Measurements from ENCODE around the gene ECT2.
"Not testable (repeated sequence)": the region's sequence is repeated elsewhere in the genome, so short reads cannot be mapped to it uniquely, and the experiment has no call there.

The ECT2 gene, protein sequence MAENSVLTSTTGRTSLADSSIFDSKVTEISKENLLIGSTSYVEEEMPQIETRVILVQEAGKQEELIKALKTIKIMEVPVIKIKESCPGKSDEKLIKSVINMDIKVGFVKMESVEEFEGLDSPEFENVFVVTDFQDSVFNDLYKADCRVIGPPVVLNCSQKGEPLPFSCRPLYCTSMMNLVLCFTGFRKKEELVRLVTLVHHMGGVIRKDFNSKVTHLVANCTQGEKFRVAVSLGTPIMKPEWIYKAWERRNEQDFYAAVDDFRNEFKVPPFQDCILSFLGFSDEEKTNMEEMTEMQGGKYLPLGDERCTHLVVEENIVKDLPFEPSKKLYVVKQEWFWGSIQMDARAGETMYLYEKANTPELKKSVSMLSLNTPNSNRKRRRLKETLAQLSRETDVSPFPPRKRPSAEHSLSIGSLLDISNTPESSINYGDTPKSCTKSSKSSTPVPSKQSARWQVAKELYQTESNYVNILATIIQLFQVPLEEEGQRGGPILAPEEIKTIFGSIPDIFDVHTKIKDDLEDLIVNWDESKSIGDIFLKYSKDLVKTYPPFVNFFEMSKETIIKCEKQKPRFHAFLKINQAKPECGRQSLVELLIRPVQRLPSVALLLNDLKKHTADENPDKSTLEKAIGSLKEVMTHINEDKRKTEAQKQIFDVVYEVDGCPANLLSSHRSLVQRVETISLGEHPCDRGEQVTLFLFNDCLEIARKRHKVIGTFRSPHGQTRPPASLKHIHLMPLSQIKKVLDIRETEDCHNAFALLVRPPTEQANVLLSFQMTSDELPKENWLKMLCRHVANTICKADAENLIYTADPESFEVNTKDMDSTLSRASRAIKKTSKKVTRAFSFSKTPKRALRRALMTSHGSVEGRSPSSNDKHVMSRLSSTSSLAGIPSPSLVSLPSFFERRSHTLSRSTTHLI

GRCh38 chr3:172750368-172751174 lies at the start of gene ECT2:
Gene ECT2 (plus strand): TSS chr3:172750726. CDS start chr3:172754531, 3,805 bp downstream.
- peak; percentile 100 for DNase-seq (ENCODE audit: low spot score)

DNA sequence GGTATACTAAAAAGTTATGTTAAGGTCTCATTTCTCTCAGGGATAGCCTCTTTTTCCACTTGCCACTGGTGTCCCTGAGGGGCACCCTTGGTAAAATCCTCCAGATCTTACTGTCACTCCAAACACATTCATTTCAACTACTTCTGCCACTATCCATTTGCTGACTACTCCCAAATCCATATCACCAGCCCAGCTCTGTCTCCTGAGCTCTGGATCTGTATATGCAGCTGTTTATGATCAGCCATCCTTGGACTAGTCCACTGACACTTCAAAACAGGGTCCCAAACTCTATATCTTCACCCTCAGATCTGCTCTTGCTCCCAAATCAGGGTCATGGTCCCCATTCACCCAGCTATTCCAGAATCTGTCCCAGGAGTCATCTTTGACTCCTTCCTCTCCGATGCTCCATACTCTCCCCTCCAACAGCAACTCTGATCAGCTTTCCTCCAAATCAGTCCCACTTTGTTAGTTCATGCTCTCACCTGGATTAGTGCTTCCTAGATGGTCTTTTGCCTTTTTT lies 49.5 kb upstream of the ECT2 start:
- DNase-seq (ENCODE audit: low spot score), result no peak

GRCh38 chr3:172701751-172702150 lies 48.8 kb upstream of the ECT2 start:
- no peak for DNase-seq (ENCODE audit: low spot score)

- DNase-seq (ENCODE audit: low spot score), result no peak
These were observed 48.3 kb upstream of the ECT2 start for GRCh38 chr3:172702256-172702655.

GRCh38 chr3:172702731-172703130 lies 47.8 kb upstream of the ECT2 start:
- DNase-seq (ENCODE audit: low spot score), result not testable (repeated sequence)

GRCh38 chr3:172704001-172704400 lies 46.5 kb upstream of the ECT2 start:
- no peak for DNase-seq (ENCODE audit: low spot score)

GRCh38 chr3:172705170-172705569 lies 45.4 kb upstream of the ECT2 start:
- DNase-seq (ENCODE audit: low spot score), result no peak

DNA sequence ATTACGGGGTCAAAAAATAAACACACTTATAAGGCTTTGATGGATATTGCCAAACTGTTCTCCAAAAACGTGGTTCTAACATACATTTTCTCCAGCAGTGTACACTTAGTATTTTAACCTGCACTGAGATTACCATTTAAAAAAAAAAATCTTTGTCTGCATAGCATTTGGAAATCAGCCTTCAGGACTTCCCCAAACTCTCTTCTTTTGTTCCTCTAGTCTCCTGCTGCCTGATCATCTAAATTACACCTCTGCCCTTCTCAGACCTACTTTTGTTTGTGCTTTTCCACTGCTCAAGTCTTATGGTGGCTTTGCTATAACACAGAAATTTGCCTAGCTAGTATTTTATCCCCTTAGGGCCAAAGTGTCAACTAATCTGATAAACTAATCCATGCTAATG lies 43.5 kb upstream of the ECT2 start:
- DNase-seq (ENCODE audit: low spot score), result no peak

DNA sequence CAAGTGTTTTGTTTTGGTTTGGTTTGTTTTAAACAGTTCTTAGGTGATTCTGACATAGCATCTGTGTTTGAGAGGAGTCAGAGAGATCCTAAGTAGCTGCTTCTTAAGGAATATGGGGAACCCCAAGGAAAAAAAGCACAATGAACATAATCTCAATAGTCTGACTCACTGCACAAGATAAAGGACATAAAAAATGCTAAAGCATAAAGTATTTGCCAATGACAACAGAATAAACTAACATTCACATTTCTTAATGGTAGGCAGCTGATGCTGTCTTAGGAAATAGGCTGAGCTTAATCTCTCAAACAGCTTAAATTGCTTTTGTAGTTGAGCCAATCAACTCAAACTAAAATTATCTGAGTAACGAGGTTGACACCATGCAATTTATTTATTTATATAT lies 42.6 kb upstream of the ECT2 start:
- DNase-seq (ENCODE audit: low spot score), result no peak

- DNase-seq (ENCODE audit: low spot score), result no peak
These were observed 41.4 kb upstream of the ECT2 start for GRCh38 chr3:172708921-172709773.

- DNase-seq (ENCODE audit: low spot score), result peak; percentile 52
These were observed 40.5 kb upstream of the ECT2 start for GRCh38 chr3:172709774-172710663.

DNA sequence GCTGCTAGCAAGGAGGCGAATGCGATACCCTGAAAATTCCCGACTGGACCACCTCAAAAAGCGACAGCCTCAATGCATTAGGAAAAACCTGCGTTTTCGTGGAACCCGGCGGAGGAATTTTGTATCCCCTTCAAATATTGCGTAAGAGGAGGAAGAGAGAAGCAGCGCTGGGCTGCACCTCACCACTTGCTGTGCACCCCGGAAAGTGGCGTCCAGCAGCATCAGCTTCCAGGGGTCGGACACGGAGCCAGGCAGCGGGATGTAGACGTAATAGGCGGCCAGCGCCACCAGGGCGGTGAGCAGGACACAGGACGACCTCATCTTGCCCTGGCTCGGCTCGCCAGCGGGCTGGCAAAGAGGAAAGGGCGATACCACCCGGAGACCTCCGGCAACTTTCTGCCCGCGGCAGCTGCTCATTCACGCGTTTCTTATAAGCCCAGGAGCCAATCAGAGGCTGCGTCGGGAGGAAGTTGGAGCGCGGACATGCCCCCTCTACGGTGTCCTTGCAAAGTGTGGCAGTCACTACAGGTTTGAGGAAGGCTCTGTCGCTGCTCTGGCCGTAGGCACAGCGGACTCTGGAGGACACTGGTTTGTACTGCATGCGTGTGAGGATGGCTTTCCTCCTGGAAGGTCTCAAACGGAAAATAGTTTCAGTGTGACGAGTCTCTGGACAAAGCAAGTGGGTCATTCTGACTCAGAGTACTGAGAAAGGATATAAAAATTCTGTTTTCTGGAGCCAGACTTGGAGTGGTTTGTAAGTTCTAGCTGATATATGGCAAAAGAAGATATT lies 39.7 kb upstream of the ECT2 start, which contains the start of gene NCEH1:
Gene NCEH1 (minus strand): TSS at position 404 of the 790 bp plus-strand sequence. CDS start 83 bp downstream, at position 321.
- DNase-seq (ENCODE audit: low spot score), result peak; percentile 99

DNA sequence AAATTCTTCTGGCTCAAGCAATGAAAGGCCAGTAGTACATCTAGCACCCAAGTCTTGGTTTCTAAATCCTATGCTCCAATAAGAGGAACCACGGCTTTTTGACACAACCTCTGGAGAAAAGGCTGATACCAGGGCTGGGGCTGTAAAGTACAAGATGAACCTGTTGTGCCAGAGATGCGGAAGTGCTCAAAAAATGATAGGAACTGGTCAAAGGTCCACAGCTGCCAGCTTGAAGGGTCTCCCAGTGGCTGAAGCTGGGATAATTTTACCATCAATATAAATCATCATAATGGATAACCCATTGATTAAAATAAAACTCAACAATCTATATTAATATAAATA lies 39.1 kb upstream of the ECT2 start:
- peak; percentile 64 for DNase-seq (ENCODE audit: low spot score)

GRCh38 chr3:172713316-172713715 lies 37.2 kb upstream of the ECT2 start:
- DNase-seq (ENCODE audit: low spot score), result no peak

DNA sequence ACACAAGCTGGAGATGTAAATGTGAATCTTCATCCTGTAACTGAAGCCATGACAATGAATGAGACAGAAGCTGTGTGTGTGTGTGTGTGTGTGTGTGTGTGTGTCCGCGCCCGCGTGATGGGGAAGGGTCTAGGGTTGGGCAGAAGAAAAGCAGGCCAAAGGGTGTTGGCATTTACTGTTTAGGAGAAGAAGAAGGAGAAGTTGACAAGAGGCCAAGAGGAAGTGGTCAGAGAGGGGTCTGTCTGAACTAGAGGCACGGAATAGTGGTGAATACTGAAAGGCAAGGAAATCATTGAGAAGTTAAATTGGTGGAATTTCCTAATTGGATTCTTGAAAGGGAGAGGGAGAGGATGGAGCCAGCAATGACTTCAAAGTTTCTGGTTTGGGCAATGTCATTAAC lies 34.0 kb upstream of the ECT2 start:
- DNase-seq (ENCODE audit: low spot score), result no peak

GRCh38 chr3:172717493-172718088 lies 32.9 kb upstream of the ECT2 start:
- DNase-seq (ENCODE audit: low spot score), result peak; percentile 35

DNA sequence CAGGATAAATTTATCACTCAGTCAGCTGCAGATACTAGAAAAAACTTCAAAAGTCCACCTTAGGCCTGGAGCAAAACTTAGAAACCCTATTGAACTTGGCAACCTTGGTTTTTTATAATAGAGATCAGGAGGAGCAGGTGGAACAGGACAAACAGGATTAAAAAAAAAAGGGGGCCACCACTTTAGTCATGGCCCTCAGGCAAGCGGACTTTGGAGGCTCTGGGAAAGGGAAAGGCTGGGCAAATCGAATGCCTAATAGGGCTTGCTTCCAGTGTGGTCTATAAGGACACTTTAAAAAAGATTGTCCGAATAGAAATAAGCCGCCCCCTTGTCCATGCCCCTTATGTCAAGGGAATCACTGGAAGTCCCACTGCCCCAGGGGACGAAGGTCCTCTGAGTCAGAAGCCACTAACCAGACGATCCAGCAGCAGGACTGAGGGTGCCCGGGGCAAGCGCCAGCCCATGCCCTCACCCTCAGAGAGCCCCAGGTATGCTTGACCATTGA lies 27.9 kb upstream of the ECT2 start:
- not testable (repeated sequence) for DNase-seq (ENCODE audit: low spot score)

- DNase-seq (ENCODE audit: low spot score), result no peak
These were observed 24.1 kb upstream of the ECT2 start for GRCh38 chr3:172726380-172726779.
